ENCODE measurements around the gene ANKRD34C. TPM values are rescaled to one million over a fixed set of nuclear protein-coding genes. Genes with fewer than 3 reads are reported as not detected.
A peak's percentile ranks its signal among the peaks of the same experiment; 100 is the strongest.
"Not testable (repeated sequence)": the region's sequence is repeated elsewhere in the genome, so short reads cannot be mapped to it uniquely, and the experiment has no call there.

Gene ANKRD34C
- total RNA-seq, 1 experiment from 2014 or later, result not detected

GRCh38 chr15:79308874-79309273, 26.4 kb downstream of the ANKRD34C start:
- DNase-seq (ENCODE audit: low read depth), result no peak
- in situ Hi-C loops (cut with HindIII; ENCODE audit: low pct_unique_long_range_greater_than_20kb, low sequenced_read_pairs), result no loop called here

- DNase-seq (ENCODE audit: low read depth), result no peak
- in situ Hi-C loops (cut with HindIII; ENCODE audit: low pct_unique_long_range_greater_than_20kb, low sequenced_read_pairs), result no loop called here
Observed at GRCh38 chr15:79310612-79310984, 28.1 kb downstream of the ANKRD34C start.

DNA sequence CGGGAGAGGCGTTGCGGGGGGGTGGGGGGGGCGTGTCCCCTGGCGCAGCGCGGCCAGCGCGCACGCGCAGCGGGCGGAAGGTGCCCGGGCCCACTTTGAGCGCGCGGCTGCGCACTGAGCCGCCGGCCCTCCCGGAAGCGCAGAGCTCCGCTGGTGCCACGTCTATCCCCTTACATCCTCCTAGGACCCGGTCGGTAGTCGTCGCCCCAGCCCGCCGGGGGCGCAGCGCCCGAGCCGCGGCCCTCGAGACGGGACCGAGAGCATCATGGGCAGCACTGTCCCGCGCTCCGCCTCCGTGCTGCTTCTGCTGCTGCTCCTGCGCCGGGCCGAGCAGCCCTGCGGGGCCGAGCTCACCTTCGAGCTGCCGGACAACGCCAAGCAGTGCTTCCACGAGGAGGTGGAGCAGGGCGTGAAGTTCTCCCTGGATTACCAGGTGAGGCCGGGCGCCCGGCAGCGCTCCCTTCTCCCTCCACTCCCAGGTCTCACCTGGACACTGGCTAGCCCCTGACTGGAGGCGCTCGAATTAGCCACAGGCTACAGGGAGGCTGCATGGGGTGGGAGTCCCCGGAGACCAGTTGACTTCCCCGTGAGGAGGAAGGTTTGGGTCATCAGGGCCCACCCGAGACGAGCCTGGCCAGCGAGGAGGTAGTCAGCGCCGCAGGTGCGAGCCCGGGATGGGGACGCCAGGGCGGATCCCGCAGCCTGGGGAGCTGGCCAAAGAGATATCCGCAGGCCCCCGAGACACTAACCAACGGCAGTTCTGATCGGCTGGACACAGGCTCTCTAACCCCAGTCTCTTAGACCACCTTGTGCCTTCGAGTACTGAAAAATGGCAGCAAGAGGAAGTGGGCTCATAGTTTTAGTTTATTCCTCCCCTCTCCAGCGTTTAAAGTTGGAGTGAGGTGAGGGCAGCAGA, 28.7 kb downstream of the ANKRD34C start, which contains the start of gene TMED3:
Gene TMED3, plus strand, starts transcription at position 128 of the 916 bp plus-strand sequence. Its CDS starts 138 bp downstream, at position 266.
- DNase-seq (ENCODE audit: low read depth), result peak; percentile 66
- in situ Hi-C loops (cut with HindIII; ENCODE audit: low pct_unique_long_range_greater_than_20kb, low sequenced_read_pairs), result no loop called here

- in situ Hi-C loops (cut with HindIII; ENCODE audit: low pct_unique_long_range_greater_than_20kb, low sequenced_read_pairs), result no loop called here
- DNase-seq (ENCODE audit: low read depth), result no peak
Observed at GRCh38 chr15:79311901-79312553, 29.5 kb downstream of the ANKRD34C start.

DNA sequence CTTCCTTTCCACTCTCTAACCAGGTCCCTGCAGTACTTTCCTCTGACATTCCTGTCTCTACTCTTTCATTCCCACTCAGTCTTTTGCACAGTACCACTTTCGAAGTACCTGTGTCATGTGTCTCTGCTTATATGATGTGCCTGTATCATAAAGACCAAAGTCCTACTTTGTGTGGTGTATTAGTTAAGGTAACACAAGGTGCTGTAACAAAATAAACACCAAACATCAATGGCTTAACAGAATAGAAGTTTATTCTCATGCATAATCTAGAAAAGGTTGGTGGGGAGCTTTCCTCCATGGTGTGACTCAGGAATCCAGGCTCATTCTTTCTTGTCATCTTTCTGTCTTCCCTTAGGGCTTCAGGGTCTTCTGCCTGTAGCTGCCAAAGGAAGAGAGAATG, 31.7 kb downstream of the ANKRD34C start:
- DNase-seq (ENCODE audit: low read depth), result no peak
- in situ Hi-C loops (cut with HindIII; ENCODE audit: low pct_unique_long_range_greater_than_20kb, low sequenced_read_pairs), result no loop called here

- in situ Hi-C loops (cut with HindIII; ENCODE audit: low pct_unique_long_range_greater_than_20kb, low sequenced_read_pairs), result no loop called here
- DNase-seq (ENCODE audit: low read depth), result no peak
Observed at GRCh38 chr15:79314811-79315210, 32.3 kb downstream of the ANKRD34C start.

GRCh38 chr15:79315623-79316328, 33.3 kb downstream of the ANKRD34C start:
- in situ Hi-C loops (cut with HindIII; ENCODE audit: low pct_unique_long_range_greater_than_20kb, low sequenced_read_pairs), result no loop called here
- no peak for DNase-seq (ENCODE audit: low read depth)

DNA sequence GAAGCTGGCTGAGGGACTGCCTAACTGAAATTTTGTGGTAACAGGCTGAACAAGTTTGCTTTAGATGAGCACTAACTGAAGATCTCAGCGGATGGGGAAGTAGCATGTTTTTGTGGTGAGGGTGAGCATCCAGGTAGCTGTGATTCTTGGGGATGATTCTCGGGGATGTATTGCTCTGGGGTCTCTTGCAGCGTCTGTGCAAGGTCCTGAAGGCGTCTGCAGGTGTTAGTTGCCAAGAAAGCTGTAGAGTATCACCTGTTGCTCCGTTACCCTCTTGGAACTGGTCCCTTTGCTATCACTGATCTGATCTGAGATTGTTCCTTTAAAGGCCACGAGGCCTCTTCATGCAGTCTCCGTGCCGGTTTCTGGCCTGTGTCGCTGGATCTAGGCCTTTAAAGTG, 34.3 kb downstream of the ANKRD34C start:
- in situ Hi-C loops (cut with HindIII; ENCODE audit: low pct_unique_long_range_greater_than_20kb, low sequenced_read_pairs), result no loop called here
- no peak for DNase-seq (ENCODE audit: low read depth)

- DNase-seq (ENCODE audit: low read depth); in situ Hi-C loops (cut with HindIII; ENCODE audit: low pct_unique_long_range_greater_than_20kb, low sequenced_read_pairs): not testable (repeated sequence)
Observed at GRCh38 chr15:79319973-79320372, 37.5 kb downstream of the ANKRD34C start.

- DNase-seq (ENCODE audit: low read depth), result no peak
- in situ Hi-C loops (cut with HindIII; ENCODE audit: low pct_unique_long_range_greater_than_20kb, low sequenced_read_pairs), result no loop called here
Observed at GRCh38 chr15:79321876-79322275, 39.4 kb downstream of the ANKRD34C start.

DNA sequence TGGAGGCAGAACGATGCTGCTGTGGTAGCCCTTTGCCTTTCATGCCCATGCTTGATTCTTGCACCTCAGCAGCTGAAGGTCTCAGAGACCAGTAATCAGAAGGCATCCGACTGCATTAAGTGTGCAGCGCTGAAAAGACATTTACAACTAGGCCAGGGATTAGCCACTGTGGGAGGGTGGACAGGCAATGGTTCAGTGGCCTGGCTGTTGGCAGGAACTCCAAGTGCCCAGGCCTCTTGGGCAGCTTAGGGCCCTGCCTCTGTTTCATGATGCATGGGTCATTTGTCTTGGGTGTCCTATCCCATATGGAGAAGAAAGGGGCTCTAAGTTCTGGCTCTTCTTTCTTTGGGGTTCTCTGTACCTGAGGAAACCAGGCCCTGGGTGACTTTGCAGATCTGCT, 39.8 kb downstream of the ANKRD34C start:
- no peak for DNase-seq (ENCODE audit: low read depth)
- in situ Hi-C loops (cut with HindIII; ENCODE audit: low pct_unique_long_range_greater_than_20kb, low sequenced_read_pairs), result no loop called here

DNA sequence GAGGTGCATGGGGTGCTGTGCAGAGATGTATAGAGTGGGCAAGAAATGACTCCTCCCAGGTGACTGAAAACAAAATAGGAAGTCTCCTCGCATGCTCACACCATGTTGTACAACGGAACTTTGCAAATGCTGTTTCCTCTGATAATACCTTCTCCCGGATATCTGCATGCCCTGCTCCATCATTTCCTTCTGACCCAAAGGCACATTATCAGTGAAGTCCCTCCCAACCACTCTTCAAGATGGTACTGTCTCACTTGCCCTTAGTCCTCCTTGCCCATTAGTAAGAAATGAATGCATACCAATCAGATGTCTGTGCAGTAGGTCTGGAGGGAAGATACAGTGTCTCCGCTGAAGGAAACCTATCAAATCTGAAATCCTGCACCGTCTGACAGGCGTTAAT, 40.4 kb downstream of the ANKRD34C start:
- in situ Hi-C loops (cut with HindIII; ENCODE audit: low pct_unique_long_range_greater_than_20kb, low sequenced_read_pairs), result no loop called here
- DNase-seq (ENCODE audit: low read depth), result no peak

DNA sequence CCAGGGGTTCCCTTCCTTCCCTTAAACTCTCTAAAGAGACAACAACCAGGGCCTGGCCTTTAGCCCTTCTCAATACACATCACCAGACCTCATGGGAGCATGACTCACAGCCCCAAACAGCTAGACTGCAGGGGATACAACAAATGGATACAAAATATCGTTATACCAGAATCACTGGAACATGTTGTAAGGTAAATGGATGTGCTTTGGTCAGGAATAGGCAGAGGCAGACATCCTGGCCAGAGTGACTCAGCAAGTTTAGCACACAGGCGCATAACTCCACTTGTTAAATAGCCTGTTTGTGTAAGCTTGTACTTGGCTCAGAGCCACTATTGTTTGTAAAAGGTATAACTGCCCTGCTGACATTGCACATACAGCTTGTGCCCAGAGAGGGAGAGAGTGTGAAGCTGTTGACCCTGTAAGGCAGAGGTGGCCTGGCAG, 46.7 kb downstream of the ANKRD34C start:
- in situ Hi-C loops (cut with HindIII; ENCODE audit: low pct_unique_long_range_greater_than_20kb, low sequenced_read_pairs), result no loop called here
- DNase-seq (ENCODE audit: low read depth), result peak; percentile 12

Other genes starting within 250 kb of the ANKRD34C start
- not detected in 2 replicates for gene RASGRF1, start 191.9 kb upstream of the ANKRD34C start, total RNA-seq (2014; rRNA removed; shearing (Covaris generic); ENCODE audit: low replicate concordance)
- gene TMED3, start 28.4 kb downstream of the ANKRD34C start, total RNA-seq (2014; rRNA removed; shearing (Covaris generic); ENCODE audit: low replicate concordance), result 81.7 and 83.1 TPM in 2 replicates
- gene MINAR1, start 149.6 kb downstream of the ANKRD34C start, total RNA-seq (2014; rRNA removed; shearing (Covaris generic); ENCODE audit: low replicate concordance), result 0.51 and 1.3 TPM in 2 replicates